ENCODE measurements around the gene DIDO1.

Gene DIDO1

DNA sequence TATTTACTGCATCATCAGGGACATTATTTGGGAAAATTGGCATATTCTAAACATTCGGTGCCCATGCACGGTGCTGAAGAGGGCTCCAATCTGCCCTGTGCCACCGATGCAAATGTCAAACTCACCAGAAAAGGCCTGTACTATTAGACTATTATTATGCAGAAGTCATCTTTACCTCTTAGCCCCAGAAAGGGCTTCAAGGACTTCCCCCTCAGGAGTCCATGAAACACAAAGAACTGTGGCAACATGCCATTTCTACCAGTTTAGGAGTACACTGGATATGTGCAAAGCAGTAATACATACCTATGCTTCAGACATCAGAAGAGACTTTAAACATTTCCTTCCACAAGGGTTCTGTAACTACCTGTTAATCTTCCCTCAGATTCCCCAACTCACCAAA lies 8.6 kb downstream of the DIDO1 start:
- Histone ChIP-seq H3K4ac (ENCODE audit: low read depth, low read length) (peak overlapping the region; percentile 94), H3K18ac (ENCODE audit: low read length) (no peak overlapping the region), H3K23ac (ENCODE audit: low read length) (no peak overlapping the region), H4K91ac (ENCODE audit: low read depth, low read length) (no peak overlapping the region), H3K79me2 (ENCODE audit: control insufficient read depth, insufficient read depth, low read length, poor library complexity) (peaks cover 38% of the 10 kb centered on the region), H2AK5ac (ENCODE audit: low read length) (no peak overlapping the region), H3K36me3 (ENCODE audit: control insufficient read depth in 1 of 2, insufficient read depth in 2 of 2, low read length in 2 of 2) (peaks cover 6 to 12% of the 10 kb centered on the region in 2 experiments), H3K9me3 (ENCODE audit: insufficient read depth, low read depth, low read length) (no peaks in the 10 kb centered on the region), H3K4me3 (ENCODE audit: low read depth, low read length) (no peak overlapping the region), H3K79me1 (ENCODE audit: low read length) (no peaks in the 10 kb centered on the region), H3K4me2 (ENCODE audit: low read length) (no peak overlapping the region), H3K14ac (ENCODE audit: low read length) (no peak overlapping the region), H4K12ac (ENCODE audit: low read depth, low read length) (no peak overlapping the region), H3K27ac (ENCODE audit: low read depth, low read length) (no peak overlapping the region), H3K4me1 (ENCODE audit: control insufficient read depth in 1 of 2, insufficient read depth in 2 of 2, low read length in 2 of 2) (peaks cover 13 to 18% of the 10 kb centered on the region in 2 experiments), H3K9ac (ENCODE audit: low read length) (no peak overlapping the region), H2BK5ac (ENCODE audit: low read depth, low read length, poor library complexity) (no peak overlapping the region), H2AFZ (ENCODE audit: insufficient read depth, low read length, poor library complexity) (no peak overlapping the region), H2BK12ac (ENCODE audit: low read length) (no peak overlapping the region), H3K27me3 (ENCODE audit: insufficient read depth, low read length) (no peaks in the 10 kb centered on the region), H4K8ac (ENCODE audit: low read depth, low read length) (no peak overlapping the region), H2BK120ac (ENCODE audit: insufficient read depth, low read length, poor library complexity) (no peak overlapping the region)
- no peak for DNase-seq
- no CpG with 5 or more reads among the region's 3 CpGs for WGBS (ENCODE audit: extremely low coverage, insufficient coverage, insufficient read length)

DNA sequence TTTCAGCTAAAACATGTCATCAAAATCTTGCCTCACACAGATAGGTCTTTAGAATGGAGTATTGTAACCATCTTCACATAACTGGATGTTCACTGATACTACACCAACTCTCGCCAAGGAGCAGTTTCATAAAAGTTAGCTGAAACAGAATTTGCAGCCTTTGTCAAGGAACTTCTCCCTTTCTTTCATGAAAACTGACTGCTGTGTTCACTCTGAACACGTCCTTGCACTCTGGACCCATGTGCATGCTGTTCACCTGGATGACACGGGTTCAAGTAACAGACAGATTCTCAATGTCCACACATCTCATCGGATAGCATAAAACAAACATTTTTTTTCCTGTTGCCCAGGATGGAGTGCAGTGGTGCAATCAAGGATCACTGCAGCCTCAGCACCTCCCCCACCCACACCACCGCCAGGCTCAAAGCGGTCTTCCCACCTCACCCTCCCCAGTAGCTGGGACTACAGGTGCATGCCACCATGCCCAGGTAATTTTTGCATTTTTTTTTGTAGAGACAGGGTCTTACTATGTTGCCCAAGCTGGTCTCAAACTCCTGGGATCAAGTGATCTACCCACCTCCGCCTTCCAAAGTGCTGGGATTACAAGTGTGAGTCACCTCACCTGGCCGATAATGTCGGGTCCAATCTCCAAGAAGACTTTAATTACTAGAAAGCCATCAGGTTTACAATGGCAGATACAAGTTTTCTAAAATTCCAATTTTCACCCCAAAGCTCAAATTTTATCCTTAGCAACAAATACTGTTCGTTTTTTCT lies 9.4 kb downstream of the DIDO1 start:
- peaks cover 31% of the 10 kb centered on the region for H3K79me2 ChIP-seq (ENCODE audit: control insufficient read depth, insufficient read depth, low read length, poor library complexity)
- H3K9ac ChIP-seq (ENCODE audit: low read length) = no peak overlapping the region
- H4K91ac ChIP-seq (ENCODE audit: low read depth, low read length) = no peak overlapping the region
- H2BK5ac ChIP-seq (ENCODE audit: low read depth, low read length, poor library complexity) = no peak overlapping the region
- H2BK120ac ChIP-seq (ENCODE audit: insufficient read depth, low read length, poor library complexity) = no peak overlapping the region
- DNase-seq = no peak
- peaks cover 8 to 16% of the 10 kb centered on the region in 2 experiments for H3K4me1 ChIP-seq (ENCODE audit: control insufficient read depth in 1 of 2, insufficient read depth in 2 of 2, low read length in 2 of 2)
- H3K23ac ChIP-seq (ENCODE audit: low read length) = no peak overlapping the region
- no peak overlapping the region for H2AFZ ChIP-seq (ENCODE audit: insufficient read depth, low read length, poor library complexity)
- H3K27ac ChIP-seq (ENCODE audit: low read depth, low read length) = no peak overlapping the region
- H3K4me2 ChIP-seq (ENCODE audit: low read length) = no peak overlapping the region
- peaks cover 9 to 15% of the 10 kb centered on the region in 2 experiments for H3K36me3 ChIP-seq (ENCODE audit: control insufficient read depth in 1 of 2, insufficient read depth in 2 of 2, low read length in 2 of 2)
- H3K4me3 ChIP-seq (ENCODE audit: low read depth, low read length) = no peak overlapping the region
- H3K9me3 ChIP-seq (ENCODE audit: insufficient read depth, low read depth, low read length) = no peaks in the 10 kb centered on the region
- no peak overlapping the region for H3K14ac ChIP-seq (ENCODE audit: low read length)
- no peaks in the 10 kb centered on the region for H3K27me3 ChIP-seq (ENCODE audit: insufficient read depth, low read length)
- no peaks in the 10 kb centered on the region for H3K79me1 ChIP-seq (ENCODE audit: low read length)
- no peak overlapping the region for H2AK5ac ChIP-seq (ENCODE audit: low read length)
- peak overlapping the region; percentile 94 for H3K4ac ChIP-seq (ENCODE audit: low read depth, low read length)
- WGBS (ENCODE audit: extremely low coverage, insufficient coverage, insufficient read length) = no CpG with 5 or more reads among the region's 10 CpGs
- H3K18ac ChIP-seq (ENCODE audit: low read length) = no peak overlapping the region
- H4K12ac ChIP-seq (ENCODE audit: low read depth, low read length) = no peak overlapping the region
- no peak overlapping the region for H2BK12ac ChIP-seq (ENCODE audit: low read length)
- H4K8ac ChIP-seq (ENCODE audit: low read depth, low read length) = no peak overlapping the region

DNA sequence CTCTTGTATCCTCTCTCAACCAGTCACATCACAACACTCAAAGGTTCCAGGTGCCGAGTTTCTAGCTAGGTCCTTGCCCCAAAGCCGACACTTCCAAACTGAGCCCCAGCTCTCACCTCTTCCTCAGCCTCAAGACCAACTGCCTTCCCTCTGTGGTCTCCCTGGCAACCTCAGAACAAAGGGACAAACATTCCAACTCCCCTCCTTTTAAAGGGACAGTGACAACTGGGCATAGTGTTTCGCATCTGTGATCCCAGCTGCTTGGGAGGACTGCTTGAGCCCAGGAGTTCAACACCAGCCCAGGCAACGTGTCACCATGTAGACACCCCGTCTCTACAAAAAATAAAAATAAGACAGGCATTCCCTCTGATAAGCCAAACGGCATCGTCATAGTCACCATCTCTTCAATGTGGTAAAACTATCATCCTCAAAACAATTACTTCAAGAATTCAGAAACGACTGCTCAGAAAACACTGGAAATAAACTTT lies 11.3 kb downstream of the DIDO1 start:
- Histone ChIP-seq H3K9me3 (ENCODE audit: insufficient read depth, low read depth, low read length) (no peaks in the 10 kb centered on the region), H2BK12ac (ENCODE audit: low read length) (no peak overlapping the region), H3K9ac (ENCODE audit: low read length) (no peak overlapping the region), H3K36me3 (ENCODE audit: control insufficient read depth in 1 of 2, insufficient read depth in 2 of 2, low read length in 2 of 2) (peaks cover 27 to 29% of the 10 kb centered on the region in 2 experiments), H3K4ac (ENCODE audit: low read depth, low read length) (peak overlapping the region; percentile 90), H4K12ac (ENCODE audit: low read depth, low read length) (no peak overlapping the region), H2BK5ac (ENCODE audit: low read depth, low read length, poor library complexity) (no peak overlapping the region), H3K4me3 (ENCODE audit: low read depth, low read length) (no peak overlapping the region), H4K91ac (ENCODE audit: low read depth, low read length) (no peak overlapping the region), H3K79me1 (ENCODE audit: low read length) (no peaks in the 10 kb centered on the region), H3K4me1 (ENCODE audit: control insufficient read depth in 1 of 2, insufficient read depth in 2 of 2, low read length in 2 of 2) (peaks cover 5% of the 10 kb centered on the region in 2 experiments), H3K23ac (ENCODE audit: low read length) (no peak overlapping the region), H3K18ac (ENCODE audit: low read length) (no peak overlapping the region), H2AK5ac (ENCODE audit: low read length) (no peak overlapping the region), H3K79me2 (ENCODE audit: control insufficient read depth, insufficient read depth, low read length, poor library complexity) (peaks cover 23% of the 10 kb centered on the region), H3K27me3 (ENCODE audit: insufficient read depth, low read length) (no peaks in the 10 kb centered on the region), H4K8ac (ENCODE audit: low read depth, low read length) (no peak overlapping the region), H3K4me2 (ENCODE audit: low read length) (no peak overlapping the region), H2BK120ac (ENCODE audit: insufficient read depth, low read length, poor library complexity) (no peak overlapping the region), H3K14ac (ENCODE audit: low read length) (no peak overlapping the region), H3K27ac (ENCODE audit: low read depth, low read length) (no peak overlapping the region), H2AFZ (ENCODE audit: insufficient read depth, low read length, poor library complexity) (no peak overlapping the region)
- no CpG with 5 or more reads among the region's 8 CpGs for WGBS (ENCODE audit: extremely low coverage, insufficient coverage, insufficient read length)
- DNase-seq = peak in 1 of 2 donors; percentile 60

DNA sequence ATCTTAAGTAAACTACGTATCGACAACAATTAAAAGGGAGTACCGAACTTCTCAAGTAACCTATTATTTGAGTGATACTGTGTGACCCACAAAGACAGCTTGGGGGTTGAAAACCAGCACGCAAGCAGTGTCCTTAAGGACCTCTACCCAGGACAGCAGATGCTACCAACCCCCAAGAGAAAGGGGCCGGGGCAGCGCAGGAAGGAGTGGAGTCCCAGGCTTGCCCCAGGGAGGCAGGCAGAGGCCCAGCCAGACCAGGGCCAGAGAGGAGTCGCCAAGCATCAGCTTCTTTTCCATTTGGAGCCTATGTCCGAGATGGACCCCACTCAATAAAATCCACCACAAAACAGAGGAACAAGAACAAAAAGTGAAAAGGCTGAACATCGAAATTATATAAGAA lies 11.9 kb downstream of the DIDO1 start:
- no peaks in the 10 kb centered on the region for H3K9me3 ChIP-seq (ENCODE audit: insufficient read depth, low read depth, low read length)
- H2BK5ac ChIP-seq (ENCODE audit: low read depth, low read length, poor library complexity) = no peak overlapping the region
- H3K79me2 ChIP-seq (ENCODE audit: control insufficient read depth, insufficient read depth, low read length, poor library complexity) = peaks cover 20% of the 10 kb centered on the region
- H4K8ac ChIP-seq (ENCODE audit: low read depth, low read length) = no peak overlapping the region
- no peak overlapping the region for H4K12ac ChIP-seq (ENCODE audit: low read depth, low read length)
- H3K14ac ChIP-seq (ENCODE audit: low read length) = no peak overlapping the region
- no peak overlapping the region for H2AK5ac ChIP-seq (ENCODE audit: low read length)
- H3K9ac ChIP-seq (ENCODE audit: low read length) = no peak overlapping the region
- H3K79me1 ChIP-seq (ENCODE audit: low read length) = no peaks in the 10 kb centered on the region
- peaks cover 3 to 4% of the 10 kb centered on the region in 2 experiments for H3K4me1 ChIP-seq (ENCODE audit: control insufficient read depth in 1 of 2, insufficient read depth in 2 of 2, low read length in 2 of 2)
- H3K27ac ChIP-seq (ENCODE audit: low read depth, low read length) = no peak overlapping the region
- H3K4ac ChIP-seq (ENCODE audit: low read depth, low read length) = peak overlapping the region; percentile 95
- no peak overlapping the region for H3K18ac ChIP-seq (ENCODE audit: low read length)
- no peak overlapping the region for H2BK120ac ChIP-seq (ENCODE audit: insufficient read depth, low read length, poor library complexity)
- no peaks in the 10 kb centered on the region for H3K27me3 ChIP-seq (ENCODE audit: insufficient read depth, low read length)
- no peak overlapping the region for H2AFZ ChIP-seq (ENCODE audit: insufficient read depth, low read length, poor library complexity)
- peaks cover 32% of the 10 kb centered on the region in 2 experiments for H3K36me3 ChIP-seq (ENCODE audit: control insufficient read depth in 1 of 2, insufficient read depth in 2 of 2, low read length in 2 of 2)
- DNase-seq = no peak
- H3K4me3 ChIP-seq (ENCODE audit: low read depth, low read length) = no peak overlapping the region
- no peak overlapping the region for H3K4me2 ChIP-seq (ENCODE audit: low read length)
- H4K91ac ChIP-seq (ENCODE audit: low read depth, low read length) = no peak overlapping the region
- H3K23ac ChIP-seq (ENCODE audit: low read length) = no peak overlapping the region
- no CpG with 5 or more reads among the region's 9 CpGs for WGBS (ENCODE audit: extremely low coverage, insufficient coverage, insufficient read length)
- H2BK12ac ChIP-seq (ENCODE audit: low read length) = no peak overlapping the region
